Esophagus muscularis mucosa (tissue), 4 donors: Measurements from ENCODE around the gene PCDHB2.
"Not testable (repeated sequence)": the region's sequence is repeated elsewhere in the genome, so short reads cannot be mapped to it uniquely, and the experiment has no call there.

Experiments used
- EP300 ChIP-seq: sonication (generic); formaldehyde crosslinking; IDR thresholded peaks from one replicate; pipeline ENCODE4 v1.6.1; 2017; ENCODE audit warnings: antibody characterized with exemption
- POLR2A ChIP-seq: fragments of 450-650 bp; IDR thresholded peaks from one replicate; pipeline ENCODE4 v1.6.1; 2017; ENCODE audit warnings: antibody characterized with exemption, moderate library complexity, mild to moderate bottlenecking, low read depth
- TF ChIP-seq, protein P1 (sequence below), 3 experiments: fragments of 200-600 bp in 2 of 3; fragments of 450-650 bp in 1 of 3; sonication (generic) in 2 of 3; IDR thresholded peaks; one replicate each; pipeline ENCODE4 v1.5.1; 2017 to 2019; ENCODE audit warnings: antibody characterized with exemption in 3 of 3, mild to moderate bottlenecking in 2 of 3, moderate library complexity in 1 of 3

DNA sequence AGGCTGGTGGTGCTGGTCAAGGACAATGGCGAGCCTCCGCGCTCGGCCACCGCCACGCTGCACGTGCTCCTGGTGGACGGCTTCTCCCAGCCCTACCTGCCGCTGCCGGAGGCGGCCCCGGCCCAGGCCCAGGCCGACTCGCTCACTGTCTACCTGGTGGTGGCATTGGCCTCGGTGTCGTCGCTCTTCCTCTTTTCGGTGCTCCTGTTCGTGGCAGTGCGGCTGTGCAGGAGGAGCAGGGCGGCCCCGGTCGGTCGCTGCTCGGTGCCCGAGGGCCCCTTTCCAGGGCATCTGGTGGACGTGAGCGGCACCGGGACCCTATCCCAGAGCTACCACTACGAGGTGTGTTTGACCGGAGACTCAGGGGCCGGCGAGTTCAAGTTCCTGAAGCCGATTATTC is 42.9 kb downstream of the PCDHB2 start:
- TF ChIP-seq, protein P1, sequence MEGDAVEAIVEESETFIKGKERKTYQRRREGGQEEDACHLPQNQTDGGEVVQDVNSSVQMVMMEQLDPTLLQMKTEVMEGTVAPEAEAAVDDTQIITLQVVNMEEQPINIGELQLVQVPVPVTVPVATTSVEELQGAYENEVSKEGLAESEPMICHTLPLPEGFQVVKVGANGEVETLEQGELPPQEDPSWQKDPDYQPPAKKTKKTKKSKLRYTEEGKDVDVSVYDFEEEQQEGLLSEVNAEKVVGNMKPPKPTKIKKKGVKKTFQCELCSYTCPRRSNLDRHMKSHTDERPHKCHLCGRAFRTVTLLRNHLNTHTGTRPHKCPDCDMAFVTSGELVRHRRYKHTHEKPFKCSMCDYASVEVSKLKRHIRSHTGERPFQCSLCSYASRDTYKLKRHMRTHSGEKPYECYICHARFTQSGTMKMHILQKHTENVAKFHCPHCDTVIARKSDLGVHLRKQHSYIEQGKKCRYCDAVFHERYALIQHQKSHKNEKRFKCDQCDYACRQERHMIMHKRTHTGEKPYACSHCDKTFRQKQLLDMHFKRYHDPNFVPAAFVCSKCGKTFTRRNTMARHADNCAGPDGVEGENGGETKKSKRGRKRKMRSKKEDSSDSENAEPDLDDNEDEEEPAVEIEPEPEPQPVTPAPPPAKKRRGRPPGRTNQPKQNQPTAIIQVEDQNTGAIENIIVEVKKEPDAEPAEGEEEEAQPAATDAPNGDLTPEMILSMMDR (IDR thresholded peaks at IDR 0.05) = not testable (repeated sequence)
- TF ChIP-seq EP300, POLR2A: not testable (repeated sequence)
